HL-60 (cell line): ENCODE results near the gene SLC6A8.
"Not testable (repeated sequence)": the region's sequence is repeated elsewhere in the genome, so short reads cannot be mapped to it uniquely, and the experiment has no call there.

Experiments
- DNase-seq, 2 experiments: peaks; one replicate each; pipeline ENCODE4 v3.0.0-alpha.2; 2010 to 2020; ENCODE audit warnings: low read depth in 1 of 2, low spot score in 1 of 2
- H3K27ac ChIP-seq: fragments of 250-450 bp; sonication (Bioruptor Pico); replicated peaks from 2 replicates; pipeline ENCODE4 v1.5.1; 2020; ENCODE audit warnings: mild to moderate bottlenecking, moderate library complexity
- H3K27me3 ChIP-seq: fragments of 250-450 bp; sonication (Bioruptor Pico); 2 replicates; pipeline ENCODE4 v1.5.1; 2021; ENCODE audit warnings: mild to moderate bottlenecking, moderate library complexity; ENCODE audit not compliant: insufficient read depth, poor library complexity, severe bottlenecking
- H3K4me3 ChIP-seq: replicated peaks from 2 replicates; pipeline ENCODE4 v1.5.1; 2011; ENCODE audit warnings: mild to moderate bottlenecking, control low read depth, low read length; ENCODE audit not compliant: insufficient read depth
- GABPA ChIP-seq: IDR thresholded peaks from 2 replicates; pipeline ENCODE4 v1.6.1; 2012; ENCODE audit warnings: low read depth
- POLR2AphosphoS5 ChIP-seq: IDR thresholded peaks from 2 replicates; pipeline ENCODE4 v1.6.1; 2012; ENCODE audit warnings: low read depth
- SPI1 ChIP-seq: IDR thresholded peaks from 2 replicates; pipeline ENCODE4 v1.6.1; 2012; ENCODE audit warnings: low read depth, mild to moderate bottlenecking, borderline replicate concordance
- TF ChIP-seq, protein P1 (sequence below): IDR thresholded peaks from 2 replicates; pipeline ENCODE4 v1.6.1; 2012; ENCODE audit warnings: low read depth; ENCODE audit not compliant: insufficient replicate concordance
- TF ChIP-seq, protein P2 (sequence below): IDR thresholded peaks from one replicate; pipeline ENCODE4 v1.5.1; 2011; ENCODE audit warnings: low read length, control low read depth, inconsistent platforms; ENCODE audit not compliant: insufficient read depth

Gene SLC6A8

DNA sequence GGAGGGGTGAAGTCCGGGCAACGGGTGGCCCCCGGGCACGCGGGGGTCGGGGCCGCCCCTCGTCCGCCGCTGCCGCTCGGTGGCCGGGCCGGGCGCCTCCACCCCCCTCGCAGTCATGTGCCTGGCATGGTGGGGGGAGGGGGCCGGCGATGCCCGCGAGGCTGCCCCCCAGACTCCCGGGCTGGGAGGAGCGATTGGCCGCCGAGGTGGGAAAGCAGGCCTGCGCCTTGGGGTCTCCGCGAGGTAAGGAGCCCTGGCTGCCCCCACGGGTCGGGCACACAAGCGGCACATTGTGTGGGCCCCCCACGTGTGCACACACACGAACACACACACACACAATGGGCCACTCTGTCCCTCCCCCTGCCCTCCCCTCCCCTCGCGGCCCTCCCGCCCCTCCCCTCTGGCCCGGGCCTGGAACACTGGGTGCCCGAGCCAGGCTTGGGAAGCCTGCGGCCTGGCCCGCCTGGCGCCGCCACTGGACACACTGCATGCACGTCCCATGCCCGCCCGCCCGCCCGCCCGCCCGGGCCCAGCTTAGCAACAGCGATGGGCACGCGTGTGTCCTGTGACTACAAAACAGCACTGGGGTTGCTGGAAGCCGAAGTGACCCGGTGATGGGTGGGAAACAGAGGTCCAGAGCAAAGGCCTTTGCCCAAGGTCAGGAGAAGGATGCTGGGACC is 1.3 kb downstream of the SLC6A8 start:
- Histone ChIP-seq H3K27ac (no peak overlapping the region), H3K27me3 (no peaks in the 10 kb centered on the region), H3K4me3 (no peak overlapping the region)
- TF ChIP-seq, protein P1, sequence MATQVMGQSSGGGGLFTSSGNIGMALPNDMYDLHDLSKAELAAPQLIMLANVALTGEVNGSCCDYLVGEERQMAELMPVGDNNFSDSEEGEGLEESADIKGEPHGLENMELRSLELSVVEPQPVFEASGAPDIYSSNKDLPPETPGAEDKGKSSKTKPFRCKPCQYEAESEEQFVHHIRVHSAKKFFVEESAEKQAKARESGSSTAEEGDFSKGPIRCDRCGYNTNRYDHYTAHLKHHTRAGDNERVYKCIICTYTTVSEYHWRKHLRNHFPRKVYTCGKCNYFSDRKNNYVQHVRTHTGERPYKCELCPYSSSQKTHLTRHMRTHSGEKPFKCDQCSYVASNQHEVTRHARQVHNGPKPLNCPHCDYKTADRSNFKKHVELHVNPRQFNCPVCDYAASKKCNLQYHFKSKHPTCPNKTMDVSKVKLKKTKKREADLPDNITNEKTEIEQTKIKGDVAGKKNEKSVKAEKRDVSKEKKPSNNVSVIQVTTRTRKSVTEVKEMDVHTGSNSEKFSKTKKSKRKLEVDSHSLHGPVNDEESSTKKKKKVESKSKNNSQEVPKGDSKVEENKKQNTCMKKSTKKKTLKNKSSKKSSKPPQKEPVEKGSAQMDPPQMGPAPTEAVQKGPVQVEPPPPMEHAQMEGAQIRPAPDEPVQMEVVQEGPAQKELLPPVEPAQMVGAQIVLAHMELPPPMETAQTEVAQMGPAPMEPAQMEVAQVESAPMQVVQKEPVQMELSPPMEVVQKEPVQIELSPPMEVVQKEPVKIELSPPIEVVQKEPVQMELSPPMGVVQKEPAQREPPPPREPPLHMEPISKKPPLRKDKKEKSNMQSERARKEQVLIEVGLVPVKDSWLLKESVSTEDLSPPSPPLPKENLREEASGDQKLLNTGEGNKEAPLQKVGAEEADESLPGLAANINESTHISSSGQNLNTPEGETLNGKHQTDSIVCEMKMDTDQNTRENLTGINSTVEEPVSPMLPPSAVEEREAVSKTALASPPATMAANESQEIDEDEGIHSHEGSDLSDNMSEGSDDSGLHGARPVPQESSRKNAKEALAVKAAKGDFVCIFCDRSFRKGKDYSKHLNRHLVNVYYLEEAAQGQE: no peak
- TF ChIP-seq POLR2AphosphoS5 (no peak), SPI1 (no peak), GABPA (no peak)
- TF ChIP-seq, protein P2, sequence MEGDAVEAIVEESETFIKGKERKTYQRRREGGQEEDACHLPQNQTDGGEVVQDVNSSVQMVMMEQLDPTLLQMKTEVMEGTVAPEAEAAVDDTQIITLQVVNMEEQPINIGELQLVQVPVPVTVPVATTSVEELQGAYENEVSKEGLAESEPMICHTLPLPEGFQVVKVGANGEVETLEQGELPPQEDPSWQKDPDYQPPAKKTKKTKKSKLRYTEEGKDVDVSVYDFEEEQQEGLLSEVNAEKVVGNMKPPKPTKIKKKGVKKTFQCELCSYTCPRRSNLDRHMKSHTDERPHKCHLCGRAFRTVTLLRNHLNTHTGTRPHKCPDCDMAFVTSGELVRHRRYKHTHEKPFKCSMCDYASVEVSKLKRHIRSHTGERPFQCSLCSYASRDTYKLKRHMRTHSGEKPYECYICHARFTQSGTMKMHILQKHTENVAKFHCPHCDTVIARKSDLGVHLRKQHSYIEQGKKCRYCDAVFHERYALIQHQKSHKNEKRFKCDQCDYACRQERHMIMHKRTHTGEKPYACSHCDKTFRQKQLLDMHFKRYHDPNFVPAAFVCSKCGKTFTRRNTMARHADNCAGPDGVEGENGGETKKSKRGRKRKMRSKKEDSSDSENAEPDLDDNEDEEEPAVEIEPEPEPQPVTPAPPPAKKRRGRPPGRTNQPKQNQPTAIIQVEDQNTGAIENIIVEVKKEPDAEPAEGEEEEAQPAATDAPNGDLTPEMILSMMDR: no peak
- DNase-seq: no peak

DNA sequence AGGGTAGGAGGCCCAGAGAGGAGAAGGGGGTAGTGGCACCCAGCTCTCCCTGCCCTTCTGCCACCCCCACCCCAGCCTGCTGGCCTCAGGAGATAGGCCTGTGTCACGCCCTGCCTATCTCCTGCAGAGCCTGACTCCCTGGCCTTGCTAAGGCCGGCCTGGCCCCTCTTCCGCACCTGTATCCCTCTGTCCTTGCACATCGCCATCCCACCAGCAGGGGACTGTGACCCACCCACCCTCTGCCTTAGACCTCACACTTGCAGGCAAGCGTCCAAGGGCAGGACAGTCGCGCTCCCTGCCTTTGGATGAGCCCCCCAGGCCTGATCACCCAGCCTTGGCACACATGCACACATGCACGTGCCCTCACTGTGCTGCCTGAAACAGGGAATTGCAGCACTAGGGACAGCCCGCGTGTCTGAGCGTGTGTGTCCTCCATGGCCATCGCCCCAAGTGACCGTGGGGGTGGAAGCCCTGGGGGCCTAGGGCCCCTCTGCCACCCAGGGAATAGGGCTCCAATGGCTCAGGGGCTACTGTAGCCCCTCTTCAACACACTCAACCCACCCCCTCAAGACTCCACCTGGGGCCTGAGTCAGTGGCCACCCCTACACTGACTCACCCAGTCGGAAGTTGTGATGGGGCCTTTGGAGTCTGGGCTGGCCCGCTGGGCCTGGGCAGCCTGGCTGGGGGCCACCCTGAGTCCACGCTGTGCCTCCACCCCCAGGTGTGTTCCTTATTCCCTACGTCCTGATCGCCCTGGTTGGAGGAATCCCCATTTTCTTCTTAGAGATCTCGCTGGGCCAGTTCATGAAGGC is 2.1 kb downstream of the SLC6A8 start:
- no peak for DNase-seq
- H3K4me3 ChIP-seq: no peak overlapping the region
- no peaks in the 10 kb centered on the region for H3K27me3 ChIP-seq
- no peak overlapping the region for H3K27ac ChIP-seq
- TF ChIP-seq POLR2AphosphoS5 (no peak), SPI1 (no peak), GABPA (no peak)
- TF ChIP-seq, protein P1: no peak
- TF ChIP-seq, protein P2: no peak

DNA sequence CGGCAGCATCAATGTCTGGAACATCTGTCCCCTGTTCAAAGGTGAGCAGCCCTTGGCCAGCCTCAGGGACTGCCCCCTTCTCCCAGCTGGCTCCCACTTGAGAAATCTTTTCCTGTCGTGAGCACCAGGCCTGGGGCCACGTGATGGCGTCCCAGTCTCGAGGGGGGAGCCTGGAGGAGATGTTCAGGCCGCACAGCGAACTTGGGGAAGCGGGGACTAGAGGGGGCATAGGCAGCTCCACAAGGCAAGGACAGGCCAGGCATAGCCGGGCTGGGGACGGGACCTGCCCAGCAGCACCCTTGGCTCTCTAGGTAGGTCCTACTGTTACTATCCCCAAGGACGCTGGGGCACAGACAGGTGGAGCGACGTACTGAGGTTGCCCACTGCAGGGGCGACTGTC is 2.7 kb downstream of the SLC6A8 start:
- no peak overlapping the region for H3K4me3 ChIP-seq
- no peak for TF ChIP-seq POLR2AphosphoS5
- no peak for TF ChIP-seq SPI1
- TF ChIP-seq, protein P2: no peak
- no peak for TF ChIP-seq GABPA
- TF ChIP-seq, protein P1: no peak

DNA sequence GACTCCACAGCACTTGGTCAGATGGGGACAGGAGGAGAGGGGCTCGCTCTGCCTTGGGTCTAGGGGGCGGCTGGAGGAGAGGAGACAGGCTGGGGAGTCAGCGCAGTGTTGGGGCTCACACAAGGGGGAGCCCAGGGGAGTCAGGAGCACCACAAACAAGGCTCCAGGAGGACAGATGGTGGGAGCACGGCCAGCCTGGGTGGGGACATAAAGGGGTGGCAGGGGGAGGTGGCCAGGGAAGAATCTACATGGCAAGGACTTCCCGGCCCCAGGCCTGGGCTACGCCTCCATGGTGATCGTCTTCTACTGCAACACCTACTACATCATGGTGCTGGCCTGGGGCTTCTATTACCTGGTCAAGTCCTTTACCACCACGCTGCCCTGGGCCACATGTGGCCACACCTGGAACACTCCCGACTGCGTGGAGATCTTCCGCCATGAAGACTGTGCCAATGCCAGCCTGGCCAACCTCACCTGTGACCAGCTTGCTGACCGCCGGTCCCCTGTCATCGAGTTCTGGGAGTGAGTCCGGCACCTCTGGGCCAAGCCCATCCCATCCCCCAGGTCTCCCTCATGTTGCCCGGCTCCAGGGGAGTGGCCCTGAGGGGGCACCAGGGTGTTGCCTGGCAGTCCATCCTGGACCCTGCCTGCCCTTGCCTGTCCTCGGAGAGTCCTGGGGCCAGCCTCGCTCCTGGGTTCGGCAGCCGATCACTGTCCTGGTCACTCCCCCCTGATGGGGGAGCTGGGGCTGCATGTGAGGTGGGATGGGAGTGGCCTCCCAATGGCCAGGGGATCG is 3.5 kb downstream of the SLC6A8 start:
- not testable (repeated sequence) for H3K4me3 ChIP-seq, DNase-seq, H3K27ac ChIP-seq

More for the DNA sequence above, 2.7 kb downstream of the SLC6A8 start:
- no peak for DNase-seq
- Histone ChIP-seq H3K27me3 (no peaks in the 10 kb centered on the region), H3K27ac (no peak overlapping the region)

More for the DNA sequence above, 3.5 kb downstream of the SLC6A8 start:
- not testable (repeated sequence) for H3K27me3 ChIP-seq
